Neural cell (in vitro differentiated cells): ENCODE data around the gene CHD2.

Source experiments
- EP300 ChIP-seq: fragments of 450-650 bp; conservative IDR thresholded peaks from 2 replicates; pipeline ENCODE4 v1.6.1; 2014; ENCODE audit warnings: antibody characterized with exemption, mild to moderate bottlenecking, moderate library complexity; ENCODE audit not compliant: poor library complexity, severe bottlenecking
- EZH2 ChIP-seq: fragments of 200-600, 300-800 bp; shearing (Covaris generic), sonication (generic); IDR thresholded peaks from 2 replicates; pipeline ENCODE4 v1.6.1; 2014; ENCODE audit warnings: antibody characterized with exemption, low read length, borderline replicate concordance, mild to moderate bottlenecking; ENCODE audit not compliant: insufficient read depth, poor library complexity, severe bottlenecking
- MXI1 ChIP-seq: fragments of 450-650 bp; conservative IDR thresholded peaks from 2 replicates; pipeline ENCODE4 v1.6.1; 2014; ENCODE audit warnings: antibody characterized with exemption, mild to moderate bottlenecking; ENCODE audit not compliant: poor library complexity, severe bottlenecking
- POLR2AphosphoS5 ChIP-seq: IDR thresholded peaks from 2 replicates; pipeline ENCODE4 v1.6.1; 2012
- RAD21 ChIP-seq: fragments of 450-650 bp; conservative IDR thresholded peaks from 2 replicates; pipeline ENCODE4 v1.6.1; 2014; ENCODE audit warnings: antibody characterized with exemption, mild to moderate bottlenecking, moderate library complexity
- SMC3 ChIP-seq: fragments of 450-650 bp; conservative IDR thresholded peaks from 2 replicates; pipeline ENCODE4 v1.6.1; 2014; ENCODE audit warnings: antibody characterized with exemption, mild to moderate bottlenecking, moderate library complexity; ENCODE audit not compliant: poor library complexity
- TAF1 ChIP-seq: IDR thresholded peaks from 2 replicates; pipeline ENCODE4 v1.6.1; 2012; ENCODE audit warnings: low read depth
- TF ChIP-seq, protein P1 (sequence below): fragments of 450-650 bp; IDR thresholded peaks from 2 replicates; pipeline ENCODE4 v1.5.1; 2014; ENCODE audit warnings: antibody characterized with exemption, mild to moderate bottlenecking, moderate library complexity; ENCODE audit not compliant: poor library complexity, severe bottlenecking
- TF ChIP-seq, protein P2 (sequence below): IDR thresholded peaks from 2 replicates; pipeline ENCODE4 v1.6.1; 2012; ENCODE audit warnings: borderline replicate concordance

DNA sequence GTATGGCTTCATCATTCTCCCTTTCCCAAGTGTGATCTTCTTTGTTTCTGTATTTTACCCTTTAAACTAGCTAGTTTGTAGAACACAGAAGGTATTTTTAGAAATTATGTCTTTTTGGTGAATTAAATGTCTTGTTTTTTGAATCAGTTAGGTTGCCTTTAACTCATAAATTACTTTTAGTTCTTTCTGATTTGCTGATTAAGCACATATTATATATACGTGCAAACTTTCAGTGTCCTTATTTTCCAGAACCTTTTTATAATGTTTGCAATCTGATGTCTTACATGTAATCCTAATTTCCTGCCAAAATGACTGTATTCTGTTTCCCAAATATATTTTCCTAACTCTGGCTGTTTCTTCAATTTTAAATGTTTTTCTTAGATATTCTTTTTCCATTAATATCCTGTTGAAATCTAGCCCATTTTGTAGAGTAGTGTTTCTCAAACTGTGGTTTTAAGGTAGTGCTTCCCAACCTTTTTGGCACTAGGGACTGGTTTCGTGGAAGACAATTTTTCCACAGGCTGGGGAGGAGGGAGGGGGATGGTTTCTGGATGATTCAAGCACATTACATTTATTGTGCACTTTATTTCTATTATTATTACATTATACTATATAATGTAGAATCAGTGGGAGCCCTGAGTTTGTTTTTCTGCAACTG, 51.8 kb downstream of the CHD2 start:
- TF ChIP-seq, protein P1, sequence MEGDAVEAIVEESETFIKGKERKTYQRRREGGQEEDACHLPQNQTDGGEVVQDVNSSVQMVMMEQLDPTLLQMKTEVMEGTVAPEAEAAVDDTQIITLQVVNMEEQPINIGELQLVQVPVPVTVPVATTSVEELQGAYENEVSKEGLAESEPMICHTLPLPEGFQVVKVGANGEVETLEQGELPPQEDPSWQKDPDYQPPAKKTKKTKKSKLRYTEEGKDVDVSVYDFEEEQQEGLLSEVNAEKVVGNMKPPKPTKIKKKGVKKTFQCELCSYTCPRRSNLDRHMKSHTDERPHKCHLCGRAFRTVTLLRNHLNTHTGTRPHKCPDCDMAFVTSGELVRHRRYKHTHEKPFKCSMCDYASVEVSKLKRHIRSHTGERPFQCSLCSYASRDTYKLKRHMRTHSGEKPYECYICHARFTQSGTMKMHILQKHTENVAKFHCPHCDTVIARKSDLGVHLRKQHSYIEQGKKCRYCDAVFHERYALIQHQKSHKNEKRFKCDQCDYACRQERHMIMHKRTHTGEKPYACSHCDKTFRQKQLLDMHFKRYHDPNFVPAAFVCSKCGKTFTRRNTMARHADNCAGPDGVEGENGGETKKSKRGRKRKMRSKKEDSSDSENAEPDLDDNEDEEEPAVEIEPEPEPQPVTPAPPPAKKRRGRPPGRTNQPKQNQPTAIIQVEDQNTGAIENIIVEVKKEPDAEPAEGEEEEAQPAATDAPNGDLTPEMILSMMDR, result no peak
- TF ChIP-seq SMC3, result no peak
- no peak for TF ChIP-seq EP300
- TF ChIP-seq EZH2, result no peak
- no peak for TF ChIP-seq RAD21
- no peak for TF ChIP-seq TAF1
- TF ChIP-seq, protein P2, sequence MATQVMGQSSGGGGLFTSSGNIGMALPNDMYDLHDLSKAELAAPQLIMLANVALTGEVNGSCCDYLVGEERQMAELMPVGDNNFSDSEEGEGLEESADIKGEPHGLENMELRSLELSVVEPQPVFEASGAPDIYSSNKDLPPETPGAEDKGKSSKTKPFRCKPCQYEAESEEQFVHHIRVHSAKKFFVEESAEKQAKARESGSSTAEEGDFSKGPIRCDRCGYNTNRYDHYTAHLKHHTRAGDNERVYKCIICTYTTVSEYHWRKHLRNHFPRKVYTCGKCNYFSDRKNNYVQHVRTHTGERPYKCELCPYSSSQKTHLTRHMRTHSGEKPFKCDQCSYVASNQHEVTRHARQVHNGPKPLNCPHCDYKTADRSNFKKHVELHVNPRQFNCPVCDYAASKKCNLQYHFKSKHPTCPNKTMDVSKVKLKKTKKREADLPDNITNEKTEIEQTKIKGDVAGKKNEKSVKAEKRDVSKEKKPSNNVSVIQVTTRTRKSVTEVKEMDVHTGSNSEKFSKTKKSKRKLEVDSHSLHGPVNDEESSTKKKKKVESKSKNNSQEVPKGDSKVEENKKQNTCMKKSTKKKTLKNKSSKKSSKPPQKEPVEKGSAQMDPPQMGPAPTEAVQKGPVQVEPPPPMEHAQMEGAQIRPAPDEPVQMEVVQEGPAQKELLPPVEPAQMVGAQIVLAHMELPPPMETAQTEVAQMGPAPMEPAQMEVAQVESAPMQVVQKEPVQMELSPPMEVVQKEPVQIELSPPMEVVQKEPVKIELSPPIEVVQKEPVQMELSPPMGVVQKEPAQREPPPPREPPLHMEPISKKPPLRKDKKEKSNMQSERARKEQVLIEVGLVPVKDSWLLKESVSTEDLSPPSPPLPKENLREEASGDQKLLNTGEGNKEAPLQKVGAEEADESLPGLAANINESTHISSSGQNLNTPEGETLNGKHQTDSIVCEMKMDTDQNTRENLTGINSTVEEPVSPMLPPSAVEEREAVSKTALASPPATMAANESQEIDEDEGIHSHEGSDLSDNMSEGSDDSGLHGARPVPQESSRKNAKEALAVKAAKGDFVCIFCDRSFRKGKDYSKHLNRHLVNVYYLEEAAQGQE, result no peak
- TF ChIP-seq POLR2AphosphoS5, result no peak
- TF ChIP-seq MXI1, result no peak
